ENCODE results near the gene CAMK1.

DNA sequence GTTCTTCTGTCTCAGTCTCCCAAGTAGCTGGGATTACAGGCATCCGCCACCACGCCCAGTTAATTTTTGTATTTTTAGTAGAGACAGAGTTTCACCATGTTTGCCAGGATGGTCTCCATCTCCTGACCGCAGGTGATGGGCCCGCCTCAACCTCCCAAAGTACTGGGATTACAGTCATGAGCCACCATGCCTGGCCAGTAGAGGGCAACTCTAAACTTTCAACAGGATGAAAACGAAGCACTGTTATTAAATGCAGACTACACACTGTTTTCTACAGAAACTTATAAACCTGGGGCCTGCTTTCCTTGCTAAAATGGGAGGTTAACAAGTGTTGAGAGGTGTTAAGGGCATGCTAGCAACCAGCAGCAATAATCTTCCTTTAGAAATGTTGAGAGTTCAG, 30.8 kb upstream of the CAMK1 start:
- TF ChIP-seq, protein P1, sequence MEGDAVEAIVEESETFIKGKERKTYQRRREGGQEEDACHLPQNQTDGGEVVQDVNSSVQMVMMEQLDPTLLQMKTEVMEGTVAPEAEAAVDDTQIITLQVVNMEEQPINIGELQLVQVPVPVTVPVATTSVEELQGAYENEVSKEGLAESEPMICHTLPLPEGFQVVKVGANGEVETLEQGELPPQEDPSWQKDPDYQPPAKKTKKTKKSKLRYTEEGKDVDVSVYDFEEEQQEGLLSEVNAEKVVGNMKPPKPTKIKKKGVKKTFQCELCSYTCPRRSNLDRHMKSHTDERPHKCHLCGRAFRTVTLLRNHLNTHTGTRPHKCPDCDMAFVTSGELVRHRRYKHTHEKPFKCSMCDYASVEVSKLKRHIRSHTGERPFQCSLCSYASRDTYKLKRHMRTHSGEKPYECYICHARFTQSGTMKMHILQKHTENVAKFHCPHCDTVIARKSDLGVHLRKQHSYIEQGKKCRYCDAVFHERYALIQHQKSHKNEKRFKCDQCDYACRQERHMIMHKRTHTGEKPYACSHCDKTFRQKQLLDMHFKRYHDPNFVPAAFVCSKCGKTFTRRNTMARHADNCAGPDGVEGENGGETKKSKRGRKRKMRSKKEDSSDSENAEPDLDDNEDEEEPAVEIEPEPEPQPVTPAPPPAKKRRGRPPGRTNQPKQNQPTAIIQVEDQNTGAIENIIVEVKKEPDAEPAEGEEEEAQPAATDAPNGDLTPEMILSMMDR (IDR thresholded peaks at IDR 0.05): peak in 2 of 12 donors; percentile 7 to 10
- no peak for TF ChIP-seq POLR2A (IDR thresholded peaks at IDR 0.05)

Measured in heart left ventricle (tissue), 13 donors.